Lower lobe of right lung (tissue), 2 donors: Measurements from ENCODE around the gene NTHL1. TPM values are rescaled to one million over a fixed set of nuclear protein-coding genes. Genes with fewer than 3 reads are reported as not detected.

Source experiments
- ATAC-seq, 2 donors: fragments of 200-7000 bp; cut with Tn5 transposase; one replicate each; pipeline ENCODE4 v1.9.1; 2020 to 2022; ENCODE audit warnings: mild to moderate bottlenecking in 2 of 2, moderate library complexity in 2 of 2
- DNase-seq: peaks from one replicate; pipeline ENCODE4 v3.0.0-alpha.2; 2020
- H3K27ac ChIP-seq: fragments of 200-600 bp; one replicate; pipeline ENCODE4 v1.8.0; 2022
- H3K27me3 ChIP-seq: fragments of 200-600 bp; one replicate; pipeline ENCODE4 v1.8.0; 2022; ENCODE audit warnings: low read depth
- H3K36me3 ChIP-seq: fragments of 200-600 bp; one replicate; pipeline ENCODE4 v1.8.0; 2022; ENCODE audit warnings: mild to moderate bottlenecking
- H3K4me1 ChIP-seq: fragments of 200-600 bp; one replicate; pipeline ENCODE4 v1.8.0; 2022
- H3K4me3 ChIP-seq: fragments of 200-600 bp; one replicate; pipeline ENCODE4 v1.8.0; 2022; ENCODE audit warnings: mild to moderate bottlenecking
- H3K9me3 ChIP-seq: fragments of 200-600 bp; one replicate; pipeline ENCODE4 v1.8.0; 2022
- intact Hi-C: fragments of 100-400 bp; cut with DNase I; formaldehyde crosslinking; loops from one replicate; pipeline ENCODE4 v1.11.0; 2022
- total RNA-seq: library from RNA; stranded (reverse); fragmentation: NEBNext Ultra II Directional; extraction: Animal tissue kit (Norgen Biotek cat#: 25700); gene quantifications from one replicate; pipeline ENCODE4 v1.2.1, GENCODE V29; 2021
- TF ChIP-seq, protein P1 (sequence below): fragments of 200-600 bp; IDR thresholded peaks from one replicate; pipeline ENCODE4 v1.8.0; 2022; ENCODE audit warnings: antibody characterized with exemption, mild to moderate bottlenecking
- donor health status: DM: no; HTN: yes; CAD: no; lungs with severe emphysema.

The NTHL1 gene
- total RNA-seq, 1 donor from 2014 or later = 24.3 TPM

DNA sequence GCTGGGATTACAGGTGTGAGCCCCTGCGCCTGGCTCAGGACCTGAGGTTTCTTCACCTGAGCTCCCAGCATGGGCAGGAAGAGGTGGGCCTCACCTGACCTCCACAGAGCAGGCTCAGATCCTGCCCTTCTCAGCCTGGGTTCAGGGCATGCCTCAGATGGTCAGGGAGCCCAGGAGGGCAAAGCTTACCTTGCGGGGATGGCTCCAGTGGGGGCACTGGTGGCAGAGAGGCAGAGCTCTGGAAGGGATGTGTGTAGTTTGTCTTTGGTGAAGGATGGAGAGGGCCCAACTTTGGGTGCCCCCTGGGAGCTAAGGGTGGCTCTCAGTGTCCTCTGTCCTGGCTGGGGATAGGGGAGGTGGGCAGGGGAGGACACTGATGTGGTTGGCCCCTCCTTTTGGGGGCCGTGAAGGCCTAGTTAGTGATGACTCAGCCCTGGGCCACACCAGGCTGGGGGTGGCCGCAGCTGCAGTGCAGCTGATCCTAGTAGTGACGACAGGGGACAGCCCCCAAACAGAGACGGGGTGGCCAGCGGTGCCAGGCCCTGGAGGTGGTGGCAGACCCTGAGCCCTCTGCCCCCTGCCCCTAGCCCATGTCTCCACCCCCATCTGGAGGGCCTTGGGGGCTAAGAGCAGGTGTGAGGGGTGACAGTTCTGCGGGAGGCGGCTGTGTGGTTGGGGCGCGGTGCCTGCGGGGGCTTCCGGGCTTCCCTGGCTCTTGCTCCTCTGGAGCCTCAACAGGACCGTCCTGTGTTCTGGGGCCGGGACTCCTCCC is 15.2 kb downstream of the NTHL1 start:
- DNase-seq (no peak), ATAC-seq (peak; percentile 1 to 2)
- H3K9me3 ChIP-seq = no peaks in the 10 kb centered on the region
- peak overlapping the region; percentile 92 for H3K27ac ChIP-seq
- H3K36me3 ChIP-seq = peaks cover 35% of the 10 kb centered on the region
- TF ChIP-seq, protein P1, sequence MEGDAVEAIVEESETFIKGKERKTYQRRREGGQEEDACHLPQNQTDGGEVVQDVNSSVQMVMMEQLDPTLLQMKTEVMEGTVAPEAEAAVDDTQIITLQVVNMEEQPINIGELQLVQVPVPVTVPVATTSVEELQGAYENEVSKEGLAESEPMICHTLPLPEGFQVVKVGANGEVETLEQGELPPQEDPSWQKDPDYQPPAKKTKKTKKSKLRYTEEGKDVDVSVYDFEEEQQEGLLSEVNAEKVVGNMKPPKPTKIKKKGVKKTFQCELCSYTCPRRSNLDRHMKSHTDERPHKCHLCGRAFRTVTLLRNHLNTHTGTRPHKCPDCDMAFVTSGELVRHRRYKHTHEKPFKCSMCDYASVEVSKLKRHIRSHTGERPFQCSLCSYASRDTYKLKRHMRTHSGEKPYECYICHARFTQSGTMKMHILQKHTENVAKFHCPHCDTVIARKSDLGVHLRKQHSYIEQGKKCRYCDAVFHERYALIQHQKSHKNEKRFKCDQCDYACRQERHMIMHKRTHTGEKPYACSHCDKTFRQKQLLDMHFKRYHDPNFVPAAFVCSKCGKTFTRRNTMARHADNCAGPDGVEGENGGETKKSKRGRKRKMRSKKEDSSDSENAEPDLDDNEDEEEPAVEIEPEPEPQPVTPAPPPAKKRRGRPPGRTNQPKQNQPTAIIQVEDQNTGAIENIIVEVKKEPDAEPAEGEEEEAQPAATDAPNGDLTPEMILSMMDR = no peak
- H3K4me1 ChIP-seq = peaks cover 88% of the 10 kb centered on the region
- peak overlapping the region; percentile 84 for H3K4me3 ChIP-seq
- intact Hi-C loops = no loop called here
- no peaks in the 10 kb centered on the region for H3K27me3 ChIP-seq

DNA sequence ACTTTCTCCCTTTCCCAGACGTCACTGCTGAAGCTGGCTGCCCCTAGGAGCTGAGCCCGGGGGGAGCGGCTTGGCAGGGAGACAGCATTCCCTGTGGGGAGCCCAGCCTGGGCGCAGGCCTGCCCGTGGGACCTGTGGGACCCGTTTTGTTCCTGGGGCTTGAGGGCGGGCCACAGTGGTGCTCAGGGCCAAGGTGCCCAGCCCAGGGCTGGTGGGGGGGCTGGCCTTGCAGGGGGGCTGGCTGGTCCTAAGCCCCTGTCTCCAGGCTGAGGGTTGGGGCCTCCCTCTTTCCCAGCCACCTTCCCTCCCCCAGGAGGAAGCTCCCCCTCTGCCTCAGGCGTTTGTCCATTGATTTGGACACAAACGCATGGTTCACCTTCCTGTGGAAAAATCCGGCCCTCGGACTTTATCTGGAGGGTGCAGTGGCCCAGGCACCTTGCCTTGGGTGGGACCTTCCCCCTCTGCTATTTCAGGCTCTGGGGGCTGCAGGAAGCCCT is 16.5 kb downstream of the NTHL1 start:
- intact Hi-C loops = no loop called here
- H3K4me3 ChIP-seq = peak overlapping the region; percentile 84
- DNase-seq = no peak
- H3K4me1 ChIP-seq = peaks cover 82% of the 10 kb centered on the region
- no peak for ATAC-seq
- H3K36me3 ChIP-seq = peaks cover 23% of the 10 kb centered on the region
- TF ChIP-seq, protein P1 = no peak
- peak overlapping the region; percentile 92 for H3K27ac ChIP-seq
- no peaks in the 10 kb centered on the region for H3K9me3 ChIP-seq
- H3K27me3 ChIP-seq = peaks cover 3% of the 10 kb centered on the region

DNA sequence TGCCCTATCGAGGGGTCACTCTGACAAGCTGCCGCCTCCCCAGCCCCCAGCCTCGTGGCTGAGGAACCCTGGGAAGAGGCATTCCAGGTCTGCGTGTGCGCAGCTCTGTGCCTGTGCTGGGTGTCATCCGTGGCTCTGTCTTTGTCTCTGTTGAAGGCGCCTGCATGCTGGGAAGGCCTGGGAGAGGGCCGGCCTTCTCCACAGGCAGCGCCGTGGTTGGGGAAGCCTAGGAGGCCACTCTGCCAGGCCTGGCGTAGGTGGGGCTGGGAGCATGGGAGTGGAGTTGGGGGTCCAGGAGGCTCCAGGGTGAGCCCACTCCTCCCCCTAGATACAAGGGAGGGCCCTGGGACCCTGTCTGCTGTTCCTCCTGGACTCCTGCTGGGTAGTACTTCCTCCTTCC is 17.6 kb downstream of the NTHL1 start:
- peak overlapping the region; percentile 84 for H3K4me3 ChIP-seq
- H3K4me1 ChIP-seq = peaks cover 80% of the 10 kb centered on the region
- ATAC-seq = no peak
- peaks cover 16% of the 10 kb centered on the region for H3K36me3 ChIP-seq
- DNase-seq = no peak
- no peaks in the 10 kb centered on the region for H3K9me3 ChIP-seq
- peaks cover 7% of the 10 kb centered on the region for H3K27me3 ChIP-seq
- intact Hi-C loops = no loop called here
- TF ChIP-seq, protein P1 = no peak
- H3K27ac ChIP-seq = peak overlapping the region; percentile 92

DNA sequence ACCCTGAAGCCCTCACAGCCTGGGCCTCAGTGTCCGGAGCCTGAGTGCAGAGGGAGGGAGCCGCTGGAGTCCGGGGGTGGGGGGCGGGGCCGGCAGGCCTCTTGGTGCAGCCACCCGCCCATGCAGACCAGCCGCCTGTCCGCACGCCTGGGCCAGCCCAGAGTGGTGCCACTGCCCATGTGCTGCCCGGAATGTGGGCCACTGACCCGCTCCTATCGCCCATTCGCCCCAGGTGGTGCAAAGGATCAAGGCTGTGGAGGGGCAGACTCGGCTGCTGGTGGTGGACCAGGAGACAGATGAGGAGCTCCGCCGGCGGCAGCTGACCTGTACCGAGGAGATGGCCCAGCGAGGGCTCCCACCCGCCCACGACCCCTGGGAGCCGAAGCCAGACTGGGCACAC is 18.3 kb downstream of the NTHL1 start:
- H3K27ac ChIP-seq = peak overlapping the region; percentile 92
- peaks cover 16% of the 10 kb centered on the region for H3K36me3 ChIP-seq
- H3K9me3 ChIP-seq = no peaks in the 10 kb centered on the region
- intact Hi-C loops = loop anchor here (10.0 kb wide), 1 partner anchor 115 kb away; the partner anchor contains the start of gene RAB26
- H3K4me1 ChIP-seq = peaks cover 81% of the 10 kb centered on the region
- H3K4me3 ChIP-seq = peak overlapping the region; percentile 84
- ATAC-seq (no peak), DNase-seq (no peak)
- H3K27me3 ChIP-seq = peaks cover 7% of the 10 kb centered on the region
- TF ChIP-seq, protein P1 = no peak

DNA sequence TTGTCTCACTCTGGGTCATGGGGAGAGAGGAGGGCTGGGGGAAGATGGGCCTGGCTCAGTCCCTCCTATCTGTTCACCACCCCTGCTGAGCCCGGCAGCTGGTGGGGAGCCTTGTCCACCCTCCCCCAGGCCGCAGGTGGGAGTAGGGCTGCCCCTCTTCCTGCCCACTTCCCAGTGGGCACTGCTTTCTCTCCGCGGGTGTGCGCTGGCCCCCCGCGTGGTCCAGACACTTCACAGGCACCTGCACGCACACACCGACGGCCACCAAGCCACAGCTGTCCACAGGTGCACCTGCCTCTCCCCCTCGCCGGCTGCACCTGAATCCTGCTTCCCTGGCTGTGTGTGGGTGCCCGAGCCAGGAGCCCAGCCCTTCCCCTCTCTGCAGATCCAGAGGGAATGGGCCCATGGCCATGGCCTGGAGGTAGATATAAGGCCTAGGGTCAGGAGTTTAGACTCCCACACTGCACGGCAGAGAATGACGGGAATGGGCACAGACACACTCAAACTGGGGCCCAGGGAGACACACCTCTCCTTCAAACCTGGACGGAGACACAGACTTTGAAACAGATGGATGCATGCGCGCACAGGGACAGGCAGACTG is 18.9 kb downstream of the NTHL1 start:
- H3K4me3 ChIP-seq = peak overlapping the region; percentile 84
- no peak for ATAC-seq
- TF ChIP-seq, protein P1 = no peak
- intact Hi-C loops = loop anchor here (10.0 kb wide), 1 partner anchor 116 kb away; the partner anchor contains the start of gene RAB26
- H3K4me1 ChIP-seq = peaks cover 83% of the 10 kb centered on the region
- peaks cover 16% of the 10 kb centered on the region for H3K36me3 ChIP-seq
- peaks cover 7% of the 10 kb centered on the region for H3K27me3 ChIP-seq
- no peaks in the 10 kb centered on the region for H3K9me3 ChIP-seq
- no peak for DNase-seq
- peak overlapping the region; percentile 92 for H3K27ac ChIP-seq
